LHCN-M2 (cell line): ENCODE measurements around the gene WDPCP. TPM values are rescaled to one million over a fixed set of nuclear protein-coding genes. Genes with fewer than 3 reads are reported as not detected.
"Not testable (repeated sequence)": the region's sequence is repeated elsewhere in the genome, so short reads cannot be mapped to it uniquely, and the experiment has no call there.

Experiments used
- DNase-seq: peaks from one replicate; pipeline ENCODE4 v3.0.0-alpha.2; 2012; ENCODE audit warnings: low read depth
- total RNA-seq: library from RNA; depleted of rRNA; stranded (reverse); fragments of >200 nt; gene quantifications from 2 replicates; pipeline ENCODE4 v1.2.3, GENCODE V29; 2014

Gene WDPCP
- total RNA-seq, 1 experiment from 2014 or later = 6.8 TPM

- DNase-seq = no peak
Observed at GRCh38 chr2:63465633-63466032, 122.6 kb downstream of the WDPCP start.

- no peak for DNase-seq
Observed at GRCh38 chr2:63463142-63463541, 125.1 kb downstream of the WDPCP start.

DNA sequence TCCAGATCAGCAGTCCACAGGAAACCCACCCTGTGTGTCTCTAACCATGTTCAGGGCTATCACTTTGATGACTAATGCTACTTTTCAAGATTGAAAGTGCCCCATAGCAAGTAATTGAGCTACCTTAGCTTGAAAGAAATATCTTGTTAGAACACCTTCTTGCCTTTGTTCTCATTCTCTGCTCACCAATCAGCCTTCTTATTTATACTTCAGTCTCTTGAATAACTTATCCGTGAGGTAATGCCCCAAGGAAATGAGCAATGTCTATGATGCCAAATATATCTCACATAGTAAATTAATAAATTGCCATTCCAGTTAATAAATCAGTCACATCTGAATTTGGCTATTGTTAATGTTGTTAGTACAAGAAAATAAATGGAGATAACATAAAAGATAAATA, 141.6 kb downstream of the WDPCP start:
- DNase-seq = no peak

GRCh38 chr2:63444565-63445288, 143.6 kb downstream of the WDPCP start:
- DNase-seq = no peak

DNA sequence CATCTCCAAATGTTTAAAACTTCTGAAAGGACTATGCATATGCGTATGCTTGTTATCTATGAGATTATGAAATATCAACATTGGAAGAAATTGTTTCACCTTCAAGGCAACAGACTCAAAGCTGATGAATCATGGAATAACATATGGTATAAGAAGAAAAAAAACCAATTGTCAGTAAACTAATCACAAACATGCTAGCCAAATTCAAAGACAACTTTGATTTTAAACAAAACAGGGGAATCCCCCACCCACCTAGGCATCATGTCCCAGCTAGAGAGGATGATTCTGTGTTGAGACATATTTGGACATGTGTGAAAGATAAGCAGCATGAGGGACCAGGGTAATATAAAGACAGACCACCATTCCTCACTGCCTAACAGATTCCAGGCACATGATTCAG, 147.7 kb downstream of the WDPCP start:
- no peak for DNase-seq

- no peak for DNase-seq
Observed at GRCh38 chr2:63438181-63438580, 150.1 kb downstream of the WDPCP start.

GRCh38 chr2:63436488-63436887, 151.8 kb downstream of the WDPCP start:
- no peak for DNase-seq

DNA sequence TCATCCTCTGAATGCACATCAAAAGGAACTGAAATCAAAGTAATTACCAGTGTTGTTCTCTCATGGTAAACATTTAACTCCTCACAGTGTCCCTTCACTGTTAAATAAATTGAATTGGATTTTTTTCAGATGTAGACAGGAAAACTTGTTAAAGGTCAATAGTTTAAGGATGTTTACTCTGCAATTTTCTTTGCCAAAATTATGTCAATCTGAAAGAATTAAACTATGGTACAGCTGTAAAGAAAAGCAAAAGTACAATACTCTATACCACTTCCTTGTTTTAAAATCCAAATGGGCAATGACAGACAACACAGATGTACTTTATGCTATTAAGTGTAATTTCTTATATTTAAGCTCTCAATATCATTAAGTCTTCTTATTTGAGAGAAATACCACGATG, 153.2 kb downstream of the WDPCP start:
- no peak for DNase-seq

- DNase-seq = no peak
Observed at GRCh38 chr2:63434024-63435001, 154.0 kb downstream of the WDPCP start.

DNA sequence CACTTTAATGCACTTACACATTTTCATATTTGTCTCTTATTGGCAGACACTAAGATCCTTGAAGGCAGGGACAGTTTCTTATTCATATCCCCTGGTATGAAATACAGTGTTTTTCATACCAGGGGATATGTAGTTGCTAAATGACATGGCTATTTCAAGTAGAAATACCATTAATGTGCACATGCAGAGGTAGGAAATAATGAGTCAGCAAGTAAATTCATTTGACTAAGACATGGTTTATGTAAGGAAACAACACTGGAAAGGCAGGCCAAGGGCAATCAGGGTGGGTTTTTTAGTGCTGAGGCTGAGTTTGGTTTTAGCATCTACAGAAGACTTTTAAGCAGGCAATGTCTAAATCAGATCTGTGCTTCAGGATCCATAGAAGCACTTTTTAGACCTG, 155.9 kb downstream of the WDPCP start:
- peak; percentile 21 for DNase-seq

DNA sequence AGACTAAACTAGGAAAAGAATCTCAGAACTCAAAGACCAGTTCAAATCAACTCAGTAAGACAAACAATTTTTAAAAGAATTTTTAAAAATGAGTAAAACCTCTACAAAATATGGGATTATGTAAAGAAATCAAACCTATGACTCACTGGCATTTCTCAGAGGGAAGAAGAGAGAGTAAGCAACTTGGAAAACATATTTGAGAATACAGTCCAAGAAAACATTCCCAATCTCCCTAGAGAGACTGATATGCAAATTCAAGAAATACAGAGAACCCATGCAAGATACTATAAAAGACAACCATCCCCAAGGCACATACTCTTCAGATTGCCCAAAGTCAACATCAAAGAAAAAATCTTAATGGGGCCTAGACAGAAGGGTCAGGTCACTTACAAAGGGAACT, 162.7 kb downstream of the WDPCP start:
- DNase-seq = peak; percentile 39

- DNase-seq = no peak
Observed at GRCh38 chr2:63425079-63425416, 163.2 kb downstream of the WDPCP start.

DNA sequence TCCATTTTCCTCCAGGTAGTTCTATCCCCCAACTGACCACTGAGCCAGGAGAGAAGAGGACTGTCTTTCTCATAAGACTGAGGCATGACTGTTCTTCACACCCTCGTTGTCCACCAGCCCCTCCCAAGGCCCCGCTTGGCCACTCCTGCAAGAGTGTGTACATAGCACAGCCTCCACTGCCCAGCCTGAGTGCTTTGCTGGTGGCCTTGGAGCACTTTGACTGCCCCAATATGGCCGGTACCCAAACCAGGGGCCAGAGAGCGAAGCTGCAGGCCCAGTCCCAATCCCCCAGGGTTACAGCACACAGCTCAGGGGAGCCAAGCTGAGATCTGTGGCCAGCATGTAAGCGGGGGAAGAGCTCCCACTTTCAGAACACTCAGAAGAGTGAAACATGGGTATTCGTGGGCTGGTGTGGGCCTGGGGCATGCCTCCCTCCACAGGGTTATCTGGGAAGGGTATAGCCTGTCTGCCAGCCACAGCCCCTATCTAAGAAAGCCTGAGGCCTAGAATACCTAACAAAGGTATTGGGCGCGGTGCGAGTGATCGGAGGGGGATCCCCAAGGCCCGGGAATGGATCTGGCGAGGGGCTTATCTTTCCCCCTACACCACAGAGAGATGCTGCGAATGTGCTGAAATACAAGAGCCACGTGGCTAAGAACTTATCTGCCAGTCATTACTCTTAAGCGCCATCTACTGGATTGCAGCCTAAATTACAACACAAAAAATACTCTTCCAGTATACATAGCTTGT, 163.8 kb downstream of the WDPCP start:
- DNase-seq = peak; percentile 35

DNA sequence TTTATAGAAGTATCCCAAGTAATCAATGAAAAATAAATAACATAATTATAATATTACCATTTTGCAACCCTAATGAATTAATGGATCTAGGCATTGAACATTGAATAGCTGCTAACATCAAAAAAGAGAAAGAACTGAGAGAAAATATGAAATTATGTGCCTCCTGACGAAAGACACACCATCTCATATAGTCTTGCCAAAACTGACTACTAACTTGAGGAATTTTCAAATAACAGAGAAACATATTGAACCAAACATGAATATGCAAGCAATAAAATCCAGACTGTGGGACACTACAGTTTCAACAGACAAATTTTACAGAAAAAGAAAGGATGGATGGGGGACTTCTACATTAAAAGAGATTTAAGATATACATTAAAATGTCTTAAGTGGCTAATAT, 165.7 kb downstream of the WDPCP start:
- no peak for DNase-seq

GRCh38 chr2:63408530-63408929, 179.7 kb downstream of the WDPCP start:
- DNase-seq = no peak

DNA sequence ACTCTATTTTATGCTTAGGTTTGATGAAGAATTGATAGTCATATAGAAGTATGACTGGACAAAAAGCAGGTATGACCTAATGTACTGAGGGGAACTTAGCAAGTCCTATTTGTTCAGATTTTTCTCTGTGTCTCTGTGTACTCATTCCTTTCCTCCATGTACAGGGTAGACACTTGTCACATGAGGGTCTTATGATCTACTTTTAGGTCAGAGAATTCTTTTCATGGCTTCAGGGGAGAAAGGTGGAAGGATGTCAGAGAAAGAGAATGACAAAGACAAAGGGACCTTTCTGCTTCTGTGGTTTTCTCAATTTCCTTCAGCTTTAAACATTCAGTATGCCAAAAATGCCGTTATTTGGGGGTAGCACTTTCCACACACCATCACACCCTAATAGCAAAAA, 181.6 kb downstream of the WDPCP start:
- DNase-seq = no peak

- no peak for DNase-seq
Observed at GRCh38 chr2:63403820-63404219, 184.5 kb downstream of the WDPCP start.

DNA sequence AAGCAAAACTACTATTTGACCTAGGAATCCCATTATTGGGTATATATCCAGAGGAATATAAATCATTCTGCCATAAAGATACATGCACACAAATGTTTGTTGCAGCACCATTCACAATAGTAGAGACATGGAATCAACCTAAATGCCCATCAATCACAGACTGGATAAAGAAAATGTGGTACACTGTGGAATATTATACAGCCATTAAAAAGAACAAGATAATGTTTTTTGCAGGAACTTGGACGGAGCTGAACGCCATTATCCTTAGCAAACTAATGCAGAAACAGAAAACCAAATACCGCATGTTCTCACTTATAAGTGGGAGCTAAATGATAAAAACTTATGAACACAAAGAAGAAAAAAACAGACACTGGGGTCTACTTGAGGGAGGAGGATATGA, 185.4 kb downstream of the WDPCP start:
- not testable (repeated sequence) for DNase-seq

DNA sequence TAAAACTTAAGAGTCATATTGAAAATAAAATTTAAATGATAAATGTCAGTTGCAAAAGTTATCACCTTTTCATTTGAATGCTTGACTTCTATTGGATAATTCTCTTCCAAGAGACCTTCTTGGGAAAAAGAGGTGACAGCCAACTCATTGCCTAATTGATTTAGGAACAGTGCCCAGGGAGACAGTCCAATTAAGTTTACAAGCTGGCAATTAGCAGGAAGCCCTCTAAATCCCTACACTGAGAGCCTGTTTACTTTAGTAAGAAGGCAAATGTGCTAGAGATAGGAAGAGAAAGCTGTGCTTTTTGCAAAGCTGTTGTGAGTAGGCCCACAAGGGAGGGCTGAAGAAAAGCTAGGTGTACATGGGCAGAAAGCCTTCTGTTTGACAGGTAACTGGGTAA, 189.1 kb downstream of the WDPCP start:
- no peak for DNase-seq

DNA sequence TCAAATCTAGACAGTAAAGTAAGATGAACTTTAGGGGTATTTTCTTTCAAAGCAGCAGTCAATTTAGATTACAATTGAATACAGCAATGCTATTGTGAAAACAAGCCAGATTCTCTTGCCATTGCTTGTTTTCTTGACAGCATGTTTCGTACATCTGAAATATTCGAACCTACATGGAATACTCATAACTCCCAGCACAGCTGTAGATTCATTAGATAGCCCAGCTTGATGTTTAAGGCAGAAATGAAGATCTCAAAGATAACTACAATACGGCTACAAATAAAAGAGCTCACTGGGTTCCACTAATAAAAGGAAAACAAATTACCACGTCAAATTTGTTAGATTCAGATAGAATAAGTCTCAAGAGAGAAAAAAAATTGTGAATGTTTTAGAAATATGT, 208.8 kb downstream of the WDPCP start:
- no peak for DNase-seq

DNA sequence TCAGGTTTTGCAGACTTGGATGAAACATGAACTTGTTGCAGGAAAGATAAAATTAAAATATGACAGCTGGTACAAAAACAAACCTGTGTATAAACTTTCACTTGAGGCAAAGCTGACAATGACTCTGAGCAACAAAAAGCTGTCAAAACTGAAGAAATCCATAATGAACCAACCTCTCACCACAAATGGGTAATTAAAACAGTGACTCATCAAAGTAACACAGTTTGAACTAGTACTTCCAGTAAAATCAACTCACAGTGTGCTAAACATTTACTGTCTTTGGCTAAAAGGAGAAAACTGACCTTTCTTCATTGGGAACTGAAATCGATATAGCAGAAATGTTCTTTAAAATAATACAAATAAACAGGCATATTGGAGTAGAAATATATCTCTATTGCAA, 209.7 kb downstream of the WDPCP start:
- DNase-seq = peak; percentile 44

GRCh38 chr2:63374341-63374740, 213.9 kb downstream of the WDPCP start:
- DNase-seq = no peak
